Smooth muscle cell (in vitro differentiated cells): ENCODE measurements around the gene ITIH3. TPM values are rescaled to one million over a fixed set of nuclear protein-coding genes. Genes with fewer than 3 reads are reported as not detected.

Experiments used
- DNase-seq: peaks from one replicate; lab custom pipeline; 2025; ENCODE audit not compliant: unreplicated experiment; lab: John Stamatoyannopoulos, UW
- H2AFZ ChIP-seq: fragments of 200-600 bp; sonication (generic); 2 replicates; pipeline ENCODE4 v1.6.0; 2016; ENCODE audit warnings: antibody characterized with exemption, low read depth, mild to moderate bottlenecking
- H3F3A ChIP-seq: fragments of 200-600 bp; sonication (generic); 2 replicates; pipeline ENCODE4 v1.6.0; 2017; ENCODE audit warnings: antibody characterized with exemption, low read depth
- H3K27ac ChIP-seq: fragments of 200-600 bp; sonication (generic); 2 replicates; pipeline ENCODE4 v1.5.1; 2016; ENCODE audit warnings: low read depth, mild to moderate bottlenecking
- H3K27me3 ChIP-seq: fragments of 200-600 bp; sonication (generic); 2 replicates; pipeline ENCODE4 v1.6.1; 2016; ENCODE audit warnings: low read depth, mild to moderate bottlenecking
- H3K36me3 ChIP-seq: fragments of 200-600 bp; sonication (generic); 2 replicates; pipeline ENCODE4 v1.5.1; 2016; ENCODE audit warnings: low read depth
- H3K4me1 ChIP-seq: fragments of 200-600 bp; sonication (generic); 2 replicates; pipeline ENCODE4 v1.5.1; 2016; ENCODE audit warnings: low read depth
- H3K4me2 ChIP-seq: fragments of 200-600 bp; sonication (generic); 2 replicates; pipeline ENCODE4 v1.6.0; 2016; ENCODE audit warnings: mild to moderate bottlenecking
- H3K4me3 ChIP-seq: fragments of 200-600 bp; sonication (generic); 2 replicates; pipeline ENCODE4 v1.5.1; 2016; ENCODE audit warnings: mild to moderate bottlenecking
- H3K79me2 ChIP-seq: fragments of 200-600 bp; sonication (generic); 2 replicates; pipeline ENCODE4 v1.6.0; 2016; ENCODE audit warnings: low read depth, mild to moderate bottlenecking
- H3K9ac ChIP-seq: fragments of 200-600 bp; sonication (generic); 2 replicates; pipeline ENCODE4 v1.6.0; 2016; ENCODE audit warnings: low read depth
- H3K9me3 ChIP-seq: fragments of 200-600 bp; sonication (generic); replicated peaks from 2 replicates; pipeline ENCODE4 v1.5.1; 2016; ENCODE audit warnings: low read depth
- H4K20me1 ChIP-seq: fragments of 200-600 bp; sonication (generic); 2 replicates; pipeline ENCODE4 v1.6.0; 2016; ENCODE audit warnings: low read depth
- WGBS: methylation state at CpG from one replicate; pipeline ENCODE4 v1.1.7; 2016; ENCODE audit warnings: low lambda C conversion rate; 5-methylcytosine and 5-hydroxymethylcytosine counted together
- polyA plus RNA-seq: library from polyadenylated mRNA; unstranded; fragments of >200 nt; fragmentation: Nextera tagmentation; extraction: Ambion mirVana; gene quantifications from 2 replicates; pipeline ENCODE4 v1.2.1, GENCODE V29; 2016
- total RNA-seq: library from RNA; depleted of rRNA; stranded (reverse); fragments of >200 nt; gene quantifications from 2 replicates; pipeline ENCODE4 v1.2.3, GENCODE V29; 2014
- TF ChIP-seq, protein P1 (sequence below): fragments of 200-600 bp; sonication (generic); IDR thresholded peaks from 2 replicates; pipeline ENCODE4 v1.5.1; 2017; ENCODE audit warnings: borderline replicate concordance, mild to moderate bottlenecking, antibody characterized with exemption; ENCODE audit not compliant: insufficient read depth, poor library complexity, severe bottlenecking

Gene ITIH3
- total and polyA plus RNA-seq, 2 experiments from 2014 or later = not detected

DNA sequence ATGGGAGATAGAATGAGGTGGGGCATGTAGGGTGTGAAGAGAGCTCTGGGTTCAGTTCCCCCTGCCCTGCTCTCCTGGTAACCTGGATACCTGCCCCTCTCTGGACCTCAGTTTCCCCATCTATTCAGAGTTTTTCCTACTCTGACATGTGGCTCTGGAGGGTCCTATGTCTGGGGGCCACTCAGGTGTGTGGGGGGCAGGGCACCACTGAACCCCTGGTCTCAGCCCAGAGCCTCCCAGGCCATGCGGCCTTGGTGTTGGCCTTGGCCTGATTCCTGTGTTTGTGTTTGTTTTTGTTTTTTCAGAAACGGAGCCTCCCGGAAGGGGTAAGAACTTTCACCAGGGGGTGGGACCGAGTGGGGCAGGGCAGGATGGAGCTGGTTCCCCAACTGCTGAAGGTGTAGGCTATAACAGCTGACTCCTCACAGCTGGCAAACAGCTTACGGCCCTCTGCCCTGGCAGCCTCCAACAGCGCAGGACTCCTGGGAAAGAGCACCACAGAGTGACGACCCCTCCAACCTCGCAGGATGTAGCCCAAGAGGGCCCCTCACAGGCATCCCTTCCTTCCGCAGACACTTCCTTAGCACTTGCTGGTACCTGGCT lies 803 bp downstream of the ITIH3 start:
- Histone ChIP-seq H3K9me3 (no peaks in the 10 kb centered on the region), H2AFZ (no peak overlapping the region), H3K27ac (no peak overlapping the region), H3K4me3 (no peak overlapping the region), H4K20me1 (no peaks in the 10 kb centered on the region), H3K9ac (no peak overlapping the region), H3F3A (no peaks in the 10 kb centered on the region), H3K4me2 (no peak overlapping the region), H3K36me3 (no peaks in the 10 kb centered on the region), H3K4me1 (no peaks in the 10 kb centered on the region), H3K27me3 (no peaks in the 10 kb centered on the region), H3K79me2 (no peaks in the 10 kb centered on the region)
- TF ChIP-seq, protein P1, sequence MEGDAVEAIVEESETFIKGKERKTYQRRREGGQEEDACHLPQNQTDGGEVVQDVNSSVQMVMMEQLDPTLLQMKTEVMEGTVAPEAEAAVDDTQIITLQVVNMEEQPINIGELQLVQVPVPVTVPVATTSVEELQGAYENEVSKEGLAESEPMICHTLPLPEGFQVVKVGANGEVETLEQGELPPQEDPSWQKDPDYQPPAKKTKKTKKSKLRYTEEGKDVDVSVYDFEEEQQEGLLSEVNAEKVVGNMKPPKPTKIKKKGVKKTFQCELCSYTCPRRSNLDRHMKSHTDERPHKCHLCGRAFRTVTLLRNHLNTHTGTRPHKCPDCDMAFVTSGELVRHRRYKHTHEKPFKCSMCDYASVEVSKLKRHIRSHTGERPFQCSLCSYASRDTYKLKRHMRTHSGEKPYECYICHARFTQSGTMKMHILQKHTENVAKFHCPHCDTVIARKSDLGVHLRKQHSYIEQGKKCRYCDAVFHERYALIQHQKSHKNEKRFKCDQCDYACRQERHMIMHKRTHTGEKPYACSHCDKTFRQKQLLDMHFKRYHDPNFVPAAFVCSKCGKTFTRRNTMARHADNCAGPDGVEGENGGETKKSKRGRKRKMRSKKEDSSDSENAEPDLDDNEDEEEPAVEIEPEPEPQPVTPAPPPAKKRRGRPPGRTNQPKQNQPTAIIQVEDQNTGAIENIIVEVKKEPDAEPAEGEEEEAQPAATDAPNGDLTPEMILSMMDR = no peak
- 91% methylated on average over 9 of the region's 9 CpGs for WGBS
- DNase-seq = no peak

DNA sequence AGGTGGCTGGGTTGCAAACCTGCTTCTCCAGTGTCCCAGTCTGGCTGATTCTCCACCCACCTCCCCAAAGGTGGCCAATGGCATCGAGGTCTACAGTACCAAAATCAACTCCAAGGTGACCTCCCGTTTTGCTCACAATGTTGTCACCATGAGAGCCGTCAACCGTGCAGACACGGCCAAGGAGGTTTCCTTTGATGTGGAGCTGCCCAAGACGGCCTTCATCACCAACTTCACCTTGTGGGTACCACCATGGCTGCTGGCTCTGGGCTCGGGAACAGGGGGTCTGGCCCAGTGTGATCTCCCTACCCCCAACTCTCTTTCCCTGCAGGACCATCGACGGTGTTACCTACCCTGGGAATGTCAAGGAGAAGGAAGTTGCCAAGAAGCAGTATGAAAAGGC lies 1.8 kb downstream of the ITIH3 start:
- no peak overlapping the region for H3K9ac ChIP-seq
- no peaks in the 10 kb centered on the region for H3K79me2 ChIP-seq
- H3K4me1 ChIP-seq = no peaks in the 10 kb centered on the region
- no peak overlapping the region for H3K4me2 ChIP-seq
- 94% methylated on average over 9 of the region's 9 CpGs for WGBS
- TF ChIP-seq, protein P1 = no peak
- DNase-seq = no peak
- H2AFZ ChIP-seq = no peak overlapping the region
- H3K27ac ChIP-seq = no peak overlapping the region
- no peaks in the 10 kb centered on the region for H3F3A ChIP-seq
- H4K20me1 ChIP-seq = no peaks in the 10 kb centered on the region
- no peaks in the 10 kb centered on the region for H3K9me3 ChIP-seq
- H3K36me3 ChIP-seq = no peaks in the 10 kb centered on the region
- H3K4me3 ChIP-seq = no peak overlapping the region
- no peaks in the 10 kb centered on the region for H3K27me3 ChIP-seq

DNA sequence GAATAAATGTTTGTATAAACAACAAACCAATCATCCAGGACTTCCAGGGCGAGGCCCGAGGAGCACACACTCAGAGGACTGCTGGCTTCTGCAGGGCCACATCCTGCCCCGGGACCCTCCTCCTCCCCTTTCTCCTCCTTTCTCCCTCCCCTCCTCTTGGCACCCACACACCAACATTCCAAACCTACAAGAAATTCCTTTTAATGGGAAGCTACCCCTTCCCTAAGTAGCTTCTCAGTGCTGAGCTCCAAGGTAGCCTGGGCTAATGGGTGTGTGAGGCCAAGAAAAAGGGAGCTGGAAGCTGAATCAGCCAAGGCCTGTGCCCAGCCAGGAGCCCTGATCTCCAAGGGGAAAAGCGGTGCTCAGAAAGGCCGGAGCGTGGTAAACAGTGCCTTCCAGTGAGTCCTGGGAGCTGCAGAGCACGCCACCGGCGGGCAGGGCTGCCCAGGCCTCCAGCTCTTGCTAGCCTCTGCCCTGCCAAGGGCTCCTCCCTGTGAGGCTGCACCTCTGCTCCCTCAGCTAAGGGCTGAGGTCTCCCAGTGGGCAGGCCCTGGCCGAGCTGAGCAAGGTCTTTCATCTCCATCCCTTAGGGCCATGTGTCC lies 3.9 kb downstream of the ITIH3 start:
- Histone ChIP-seq H4K20me1 (no peaks in the 10 kb centered on the region), H2AFZ (no peak overlapping the region), H3K27ac (no peak overlapping the region), H3K4me2 (no peak overlapping the region), H3K27me3 (no peaks in the 10 kb centered on the region), H3F3A (no peaks in the 10 kb centered on the region), H3K79me2 (no peaks in the 10 kb centered on the region), H3K4me1 (no peaks in the 10 kb centered on the region), H3K9me3 (no peaks in the 10 kb centered on the region), H3K4me3 (no peak overlapping the region), H3K36me3 (no peaks in the 10 kb centered on the region), H3K9ac (no peak overlapping the region)
- no peak for DNase-seq
- 90% methylated on average over 10 of the region's 10 CpGs for WGBS
- TF ChIP-seq, protein P1 = no peak

DNA sequence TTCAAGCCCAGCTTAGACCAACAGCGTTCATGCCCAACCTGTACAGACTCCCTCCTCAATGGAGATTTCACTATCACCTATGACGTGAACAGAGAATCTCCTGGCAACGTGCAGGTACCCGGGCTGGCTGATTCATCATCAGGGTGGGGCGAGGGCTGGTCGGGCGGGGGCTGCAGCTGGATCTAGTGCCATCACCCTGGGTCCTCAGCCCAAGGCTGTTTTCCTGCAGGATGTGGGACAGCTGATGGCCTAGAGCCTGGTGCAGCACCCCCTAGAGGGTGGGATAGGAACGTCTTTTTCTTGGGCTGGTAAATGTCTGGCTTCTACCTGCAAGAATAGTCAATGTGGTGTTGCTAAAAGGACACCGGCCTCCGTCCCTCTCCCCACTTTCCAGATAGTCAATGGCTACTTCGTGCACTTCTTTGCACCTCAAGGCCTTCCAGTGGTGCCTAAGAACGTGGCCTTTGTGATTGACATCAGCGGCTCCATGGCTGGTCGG lies 4.4 kb downstream of the ITIH3 start:
- Histone ChIP-seq H3K4me2 (no peak overlapping the region), H3K36me3 (no peaks in the 10 kb centered on the region), H3K4me1 (no peaks in the 10 kb centered on the region), H3K27me3 (no peaks in the 10 kb centered on the region), H2AFZ (no peak overlapping the region), H3K4me3 (no peak overlapping the region), H3K9ac (no peak overlapping the region), H4K20me1 (no peaks in the 10 kb centered on the region), H3K27ac (no peak overlapping the region), H3K79me2 (no peaks in the 10 kb centered on the region), H3F3A (no peaks in the 10 kb centered on the region), H3K9me3 (no peaks in the 10 kb centered on the region)
- TF ChIP-seq, protein P1 = peak; percentile 32
- no peak for DNase-seq
- 56% methylated on average over 14 of the region's 14 CpGs for WGBS
